Stomach (tissue), 9 donors: Measurements from ENCODE around the gene CIAO3. TPM values are rescaled to one million over a fixed set of nuclear protein-coding genes. Genes with fewer than 3 reads are reported as not detected.

Source experiments
- DNase-seq, 2 donors: peaks; one replicate each; pipeline versions ENCODE4 v3.0.0 to v3.0.0-alpha.2; 2013 to 2019
- H3K27ac ChIP-seq, 5 donors: fragments of 200-600 bp in 4 of 5; sonication (generic) in 4 of 5; one replicate each; pipeline ENCODE4 v1.5.1; 2013 to 2019; ENCODE audit warnings: mild to moderate bottlenecking in 1 of 5, moderate library complexity in 1 of 5
- H3K27me3 ChIP-seq, 3 donors: fragments of 200-600 bp; sonication (generic); one replicate each; pipeline ENCODE4 v1.5.1; 2017 to 2019; ENCODE audit warnings: mixed run types in 1 of 3
- H3K36me3 ChIP-seq, 4 donors: fragments of 200-600 bp; sonication (generic); 1 replicate in 3 of 4; 2 replicates in 1 of 4; pipeline ENCODE4 v1.5.1; 2016 to 2019
- H3K4me1 ChIP-seq, 4 donors: fragments of 200-600 bp; sonication (generic); one replicate each; pipeline ENCODE4 v1.5.1; 2016 to 2019
- H3K4me3 ChIP-seq, 4 donors: fragments of 200-600 bp; sonication (generic) in 3 of 4; one replicate each; pipeline ENCODE4 v1.5.1; 2016 to 2019; ENCODE audit warnings: mild to moderate bottlenecking in 1 of 4
- H3K9me3 ChIP-seq, 4 donors: fragments of 200-600 bp; sonication (generic); one replicate each; pipeline ENCODE4 v1.5.1; 2016 to 2019
- EP300 ChIP-seq: sonication (generic); formaldehyde crosslinking; IDR thresholded peaks from one replicate; pipeline ENCODE4 v1.6.1; 2017; ENCODE audit warnings: antibody characterized with exemption
- POLR2A ChIP-seq, 4 donors: fragments of 450-650 bp; IDR thresholded peaks; one replicate each; pipeline ENCODE4 v1.6.1; 2016; ENCODE audit warnings: antibody characterized with exemption in 4 of 4, control low read depth in 2 of 4, mild to moderate bottlenecking in 1 of 4, moderate library complexity in 1 of 4
- POLR2AphosphoS5 ChIP-seq, 3 donors: sonication (generic); formaldehyde crosslinking; IDR thresholded peaks; one replicate each; pipeline ENCODE4 v1.6.1; 2016; ENCODE audit warnings: antibody characterized with exemption in 3 of 3
- WGBS, 5 donors: extraction: QIAGEN DNeasy Blood & Tissue Kit in 3 of 5; methylation state at CpG; one replicate each; pipeline versions ENCODE4 v1.1.5 to v1.1.7; 2013 to 2018; 5-methylcytosine and 5-hydroxymethylcytosine counted together
- intact Hi-C: fragments of 100-400 bp; cut with DNase I; formaldehyde crosslinking; loops from one replicate; pipeline ENCODE4 v1.15.1; 2023; ENCODE audit warnings: low total_unique reads
- polyA plus RNA-seq, 3 donors: library from polyadenylated mRNA; stranded (reverse); fragments of 200-250 nt; gene quantifications; one replicate each; pipeline ENCODE4 v1.2.3, GENCODE V29; 2013
- total RNA-seq, 5 donors: library from RNA; depleted of rRNA; stranded (reverse); fragments of >200 nt; gene quantifications; one replicate each; pipeline versions ENCODE4 v1.1.0 to v1.2.3, GENCODE V29; 2014 to 2016
- TF ChIP-seq, protein P1 (sequence below), 7 experiments: fragments of 450-650 bp in 4 of 7; fragments of 200-600 bp in 3 of 7; sonication (generic) in 3 of 7; IDR thresholded peaks; one replicate each; pipeline ENCODE4 v1.5.1; 2016 to 2019; ENCODE audit warnings: antibody characterized with exemption in 7 of 7, control low read depth in 2 of 7, mild to moderate bottlenecking in 1 of 7
- donor health status: healthy with polysubstance abuse.
- donor health status: Bipolar disorder and iron deficiency.
- donor health status: healthy.

Gene CIAO3
- total and polyA plus RNA-seq, 8 donors, result 22.8 to 145 (median 49.6) TPM

DNA sequence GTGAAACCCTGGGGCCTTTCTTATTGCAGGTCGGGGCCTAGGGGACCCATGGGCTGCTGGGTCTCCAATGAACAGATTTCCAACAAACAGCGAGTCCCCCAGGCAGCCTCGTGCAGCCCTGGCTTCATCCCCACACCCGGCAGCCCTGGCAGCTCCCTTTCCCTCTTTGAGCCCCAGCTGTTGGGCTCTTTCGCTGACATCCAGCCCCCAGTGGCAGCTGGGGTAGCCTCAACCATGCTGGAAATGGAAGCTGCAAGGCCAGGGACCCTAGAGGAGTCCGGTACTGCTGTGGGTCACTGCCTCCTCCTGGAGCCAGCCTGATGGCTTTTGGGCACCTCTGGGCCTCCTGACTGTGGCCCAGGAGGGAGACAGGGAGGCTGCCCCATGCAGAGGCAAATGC lies 41.5 kb upstream of the CIAO3 start:
- Histone ChIP-seq H3K4me3 (no peak overlapping the region), H3K27ac (peak overlapping the region in 1 of 5 donors; percentile 42), H3K9me3 (no peaks in the 10 kb centered on the region), H3K4me1 (peaks cover 11 to 44% (median 34%) of the 10 kb centered on the region in 4 donors), H3K36me3 (peaks cover 6 to 21% (median 16%) of the 10 kb centered on the region in 4 donors), H3K27me3 (peaks cover 0 to 56% (median 14%) of the 10 kb centered on the region in 3 donors)
- intact Hi-C loops, result loop anchor here (5.0 kb wide), 1 partner anchor 70 kb away; no protein-coding TSS in a partner anchor
- TF ChIP-seq POLR2AphosphoS5 (IDR thresholded peaks at IDR 0.05), result no peak
- TF ChIP-seq, protein P1, sequence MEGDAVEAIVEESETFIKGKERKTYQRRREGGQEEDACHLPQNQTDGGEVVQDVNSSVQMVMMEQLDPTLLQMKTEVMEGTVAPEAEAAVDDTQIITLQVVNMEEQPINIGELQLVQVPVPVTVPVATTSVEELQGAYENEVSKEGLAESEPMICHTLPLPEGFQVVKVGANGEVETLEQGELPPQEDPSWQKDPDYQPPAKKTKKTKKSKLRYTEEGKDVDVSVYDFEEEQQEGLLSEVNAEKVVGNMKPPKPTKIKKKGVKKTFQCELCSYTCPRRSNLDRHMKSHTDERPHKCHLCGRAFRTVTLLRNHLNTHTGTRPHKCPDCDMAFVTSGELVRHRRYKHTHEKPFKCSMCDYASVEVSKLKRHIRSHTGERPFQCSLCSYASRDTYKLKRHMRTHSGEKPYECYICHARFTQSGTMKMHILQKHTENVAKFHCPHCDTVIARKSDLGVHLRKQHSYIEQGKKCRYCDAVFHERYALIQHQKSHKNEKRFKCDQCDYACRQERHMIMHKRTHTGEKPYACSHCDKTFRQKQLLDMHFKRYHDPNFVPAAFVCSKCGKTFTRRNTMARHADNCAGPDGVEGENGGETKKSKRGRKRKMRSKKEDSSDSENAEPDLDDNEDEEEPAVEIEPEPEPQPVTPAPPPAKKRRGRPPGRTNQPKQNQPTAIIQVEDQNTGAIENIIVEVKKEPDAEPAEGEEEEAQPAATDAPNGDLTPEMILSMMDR (IDR thresholded peaks at IDR 0.05), result no peak
- no peak for TF ChIP-seq EP300
- TF ChIP-seq POLR2A (IDR thresholded peaks at IDR 0.05), result no peak
- WGBS, 5 donors, result 40 to 59% (median 57%) methylated on average over 6 of the region's 6 CpGs
- no peak for DNase-seq

DNA sequence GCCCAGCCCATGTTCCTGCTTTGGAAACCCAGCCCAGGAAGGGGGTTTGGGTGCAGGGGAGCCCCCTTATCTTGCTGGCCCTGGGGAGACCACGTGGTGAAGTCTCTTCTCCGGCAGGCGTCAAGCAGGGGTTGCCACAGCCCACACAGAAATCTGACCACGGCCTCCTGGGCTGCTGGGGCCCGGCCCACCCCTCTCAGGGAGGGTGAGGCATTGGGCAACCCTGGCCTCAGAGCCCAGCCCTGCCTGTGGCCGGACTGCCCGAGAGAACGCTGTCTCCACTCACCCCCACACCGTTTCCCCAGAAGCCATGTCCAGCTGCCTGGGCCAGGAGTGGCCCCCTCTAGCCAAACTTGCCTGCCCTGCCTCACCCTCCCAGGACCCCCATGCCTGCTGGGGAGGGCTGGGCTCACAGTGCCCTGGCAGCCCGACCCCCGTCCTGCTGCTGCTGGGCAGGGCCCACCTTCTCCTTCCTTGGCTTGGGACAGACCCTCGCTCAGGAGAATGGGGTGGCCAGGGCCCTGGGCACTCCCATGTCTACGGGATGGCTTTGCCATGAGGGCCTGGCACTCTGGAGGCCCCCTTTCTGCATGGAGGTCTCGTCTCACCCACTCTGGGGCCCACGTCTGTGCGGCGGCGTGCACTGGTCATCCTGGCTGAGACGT lies 40.7 kb upstream of the CIAO3 start:
- peaks cover 0 to 62% (median 14%) of the 10 kb centered on the region in 3 donors for H3K27me3 ChIP-seq

DNA sequence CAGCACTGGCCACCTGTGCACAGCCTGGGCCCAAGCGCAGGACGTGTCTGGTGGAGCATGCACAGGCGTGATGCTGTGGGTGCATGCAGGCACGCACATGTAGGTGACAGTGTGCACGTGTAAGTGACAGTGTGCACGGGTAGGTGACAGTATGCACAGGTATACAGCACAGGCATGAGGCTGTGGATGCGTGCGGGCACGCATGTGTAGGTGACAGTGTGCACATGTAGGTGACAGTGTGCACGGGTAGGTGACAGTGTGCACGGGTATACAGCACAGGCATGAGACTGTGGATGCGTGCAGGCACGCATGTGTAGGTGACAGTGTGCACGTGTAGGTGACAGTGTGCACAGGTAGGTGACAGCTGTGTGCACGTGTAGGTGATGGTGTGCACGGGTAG lies 39.5 kb upstream of the CIAO3 start:
- intact Hi-C loops, result loop anchor here (5.0 kb wide), 1 partner anchor 68 kb away; no protein-coding TSS in a partner anchor
- no peak overlapping the region for H3K27ac ChIP-seq
- H3K4me3 ChIP-seq, result no peak overlapping the region
- WGBS, 5 donors, result 84 to 92% (median 91%) methylated on average over 16 of the region's 16 CpGs
- H3K9me3 ChIP-seq, result no peaks in the 10 kb centered on the region
- TF ChIP-seq EP300, result no peak
- TF ChIP-seq, protein P1 (IDR thresholded peaks at IDR 0.05), result no peak
- no peak for TF ChIP-seq POLR2A (IDR thresholded peaks at IDR 0.05)
- no peak for TF ChIP-seq POLR2AphosphoS5 (IDR thresholded peaks at IDR 0.05)
- DNase-seq, result no peak
- peaks cover 0 to 2% (median 0%) of the 10 kb centered on the region in 4 donors for H3K36me3 ChIP-seq
- peaks cover 0 to 74% (median 14%) of the 10 kb centered on the region in 3 donors for H3K27me3 ChIP-seq
- H3K4me1 ChIP-seq, result peaks cover 4 to 27% (median 23%) of the 10 kb centered on the region in 4 donors

More for the DNA sequence above, 40.7 kb upstream of the CIAO3 start:
- no peak overlapping the region for H3K4me3 ChIP-seq
- H3K4me1 ChIP-seq, result peaks cover 4 to 36% (median 27%) of the 10 kb centered on the region in 4 donors
- no peaks in the 10 kb centered on the region for H3K9me3 ChIP-seq
- no peak overlapping the region for H3K27ac ChIP-seq
- intact Hi-C loops, result loop anchor here (5.0 kb wide), 1 partner anchor 69 kb away; no protein-coding TSS in a partner anchor
- peaks cover 6 to 14% (median 9%) of the 10 kb centered on the region in 4 donors for H3K36me3 ChIP-seq
- no peak for DNase-seq
- TF ChIP-seq EP300, result no peak
- TF ChIP-seq POLR2AphosphoS5 (IDR thresholded peaks at IDR 0.05), result no peak
- TF ChIP-seq, protein P1 (IDR thresholded peaks at IDR 0.05), result no peak
- TF ChIP-seq POLR2A (IDR thresholded peaks at IDR 0.05), result no peak
- WGBS, 5 donors, result 75 to 85% (median 78%) methylated on average over 16 to 19 of the region's 19 CpGs

DNA sequence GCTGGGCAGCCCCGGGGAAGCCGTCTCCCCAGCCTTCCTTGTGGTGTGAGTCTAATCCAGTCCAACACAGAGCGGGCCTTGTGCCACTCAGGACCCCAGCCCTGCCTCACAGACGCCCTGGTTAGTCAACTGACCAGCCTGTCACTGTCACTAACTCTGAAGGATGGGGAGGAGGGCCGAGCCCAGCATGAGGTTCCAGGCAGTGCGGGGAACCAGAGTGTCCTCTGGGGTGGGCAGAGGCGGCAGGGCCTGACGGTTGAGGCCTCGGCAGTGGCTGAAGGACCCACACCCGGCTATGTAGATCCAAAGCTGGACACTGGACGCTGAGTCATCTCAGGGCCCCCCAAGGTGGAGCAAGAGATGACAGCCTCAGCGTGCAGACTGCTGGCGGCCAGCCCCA lies 38.8 kb upstream of the CIAO3 start:
- H3K9me3 ChIP-seq, result no peaks in the 10 kb centered on the region
- H3K4me1 ChIP-seq, result peaks cover 4 to 27% (median 22%) of the 10 kb centered on the region in 4 donors
- peaks cover 0 to 81% (median 17%) of the 10 kb centered on the region in 3 donors for H3K27me3 ChIP-seq
- TF ChIP-seq EP300 (no peak), POLR2AphosphoS5 (IDR thresholded peaks at IDR 0.05) (no peak), POLR2A (IDR thresholded peaks at IDR 0.05) (no peak)
- TF ChIP-seq, protein P1 (IDR thresholded peaks at IDR 0.05), result no peak
- 76 to 100% (median 80%) methylated on average over 1 to 13 of the region's 13 CpGs for WGBS, 5 donors
- no peaks in the 10 kb centered on the region for H3K36me3 ChIP-seq
- intact Hi-C loops, result no loop called here
- no peak overlapping the region for H3K27ac ChIP-seq
- DNase-seq, result no peak
- no peak overlapping the region for H3K4me3 ChIP-seq
